NB4 (cell line): Measurements from ENCODE around the gene PAK6.

ENCODE experiments used
- DNase-seq: peaks from one replicate; pipeline ENCODE4 v3.0.0; 2010; ENCODE audit warnings: low read depth
- H3K4me3 ChIP-seq: one replicate; pipeline ENCODE4 v1.5.1; 2011; ENCODE audit warnings: mild to moderate bottlenecking, low read depth, low read length, moderate library complexity
- MYC ChIP-seq: IDR thresholded peaks from 2 replicates; pipeline ENCODE4 v1.6.1; 2011; ENCODE audit warnings: low read depth, low read length
- POLR2A ChIP-seq: IDR thresholded peaks from 2 replicates; pipeline ENCODE4 v1.6.1; 2011; ENCODE audit warnings: mild to moderate bottlenecking; ENCODE audit not compliant: insufficient read length; ENCODE audit errors: extremely low read depth
- TF ChIP-seq, protein P1 (sequence below): IDR thresholded peaks from one replicate; pipeline ENCODE4 v1.5.1; 2012; ENCODE audit warnings: low read depth, low read length
- TF ChIP-seq, protein P2 (sequence below): IDR thresholded peaks from 2 replicates; pipeline ENCODE4 v1.6.1; 2011; ENCODE audit warnings: low read depth, low read length

The PAK6 gene

DNA sequence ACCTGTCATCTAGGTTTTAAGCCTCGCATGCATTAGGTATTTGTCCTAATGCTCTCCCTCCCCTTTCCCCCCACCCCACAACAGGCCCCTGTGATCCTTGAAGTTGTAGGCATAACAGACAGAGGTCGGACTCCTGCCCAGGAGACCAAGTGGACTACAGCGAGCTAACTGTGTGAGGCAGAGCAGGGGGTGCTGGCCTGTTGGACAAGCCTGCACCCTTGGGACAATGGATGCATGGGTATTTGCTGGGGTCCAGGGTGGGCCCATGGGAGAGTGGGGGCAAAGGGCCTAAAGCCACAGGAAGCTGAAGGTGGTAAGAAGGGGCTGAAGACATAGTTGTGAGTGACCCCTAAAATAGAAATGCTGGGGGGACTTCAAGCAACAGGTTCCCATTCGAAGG, 66.4 kb downstream of the PAK6 start:
- H3K4me3 ChIP-seq = no peak overlapping the region
- DNase-seq = no peak
- TF ChIP-seq, protein P1, sequence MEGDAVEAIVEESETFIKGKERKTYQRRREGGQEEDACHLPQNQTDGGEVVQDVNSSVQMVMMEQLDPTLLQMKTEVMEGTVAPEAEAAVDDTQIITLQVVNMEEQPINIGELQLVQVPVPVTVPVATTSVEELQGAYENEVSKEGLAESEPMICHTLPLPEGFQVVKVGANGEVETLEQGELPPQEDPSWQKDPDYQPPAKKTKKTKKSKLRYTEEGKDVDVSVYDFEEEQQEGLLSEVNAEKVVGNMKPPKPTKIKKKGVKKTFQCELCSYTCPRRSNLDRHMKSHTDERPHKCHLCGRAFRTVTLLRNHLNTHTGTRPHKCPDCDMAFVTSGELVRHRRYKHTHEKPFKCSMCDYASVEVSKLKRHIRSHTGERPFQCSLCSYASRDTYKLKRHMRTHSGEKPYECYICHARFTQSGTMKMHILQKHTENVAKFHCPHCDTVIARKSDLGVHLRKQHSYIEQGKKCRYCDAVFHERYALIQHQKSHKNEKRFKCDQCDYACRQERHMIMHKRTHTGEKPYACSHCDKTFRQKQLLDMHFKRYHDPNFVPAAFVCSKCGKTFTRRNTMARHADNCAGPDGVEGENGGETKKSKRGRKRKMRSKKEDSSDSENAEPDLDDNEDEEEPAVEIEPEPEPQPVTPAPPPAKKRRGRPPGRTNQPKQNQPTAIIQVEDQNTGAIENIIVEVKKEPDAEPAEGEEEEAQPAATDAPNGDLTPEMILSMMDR = no peak
- TF ChIP-seq, protein P2, sequence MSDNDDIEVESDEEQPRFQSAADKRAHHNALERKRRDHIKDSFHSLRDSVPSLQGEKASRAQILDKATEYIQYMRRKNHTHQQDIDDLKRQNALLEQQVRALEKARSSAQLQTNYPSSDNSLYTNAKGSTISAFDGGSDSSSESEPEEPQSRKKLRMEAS = no peak
- no peak for TF ChIP-seq MYC
- no peak for TF ChIP-seq POLR2A

DNA sequence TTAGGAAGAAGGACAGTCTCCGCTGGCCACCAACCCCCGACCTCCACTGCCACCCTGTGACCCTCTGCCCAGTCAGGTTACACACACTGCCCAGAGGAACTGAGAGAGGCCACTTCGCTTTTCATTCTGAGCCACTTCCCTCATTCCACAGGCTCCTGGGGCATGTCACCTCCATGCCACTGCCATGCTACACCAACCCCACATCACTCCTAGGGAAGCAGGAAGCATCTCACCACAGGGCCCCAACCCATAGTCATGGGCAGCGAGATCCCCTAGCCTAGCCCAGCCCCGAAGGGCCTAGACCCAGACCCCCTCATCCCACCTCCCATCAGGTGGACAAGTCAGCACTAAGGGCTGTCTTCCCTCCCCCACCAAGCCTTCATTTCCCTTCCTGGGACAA, 67.5 kb downstream of the PAK6 start:
- DNase-seq = no peak
- peak overlapping the region; percentile 58 for H3K4me3 ChIP-seq
- TF ChIP-seq, protein P2 = no peak
- TF ChIP-seq, protein P1 = no peak
- TF ChIP-seq POLR2A (no peak), MYC (no peak)

DNA sequence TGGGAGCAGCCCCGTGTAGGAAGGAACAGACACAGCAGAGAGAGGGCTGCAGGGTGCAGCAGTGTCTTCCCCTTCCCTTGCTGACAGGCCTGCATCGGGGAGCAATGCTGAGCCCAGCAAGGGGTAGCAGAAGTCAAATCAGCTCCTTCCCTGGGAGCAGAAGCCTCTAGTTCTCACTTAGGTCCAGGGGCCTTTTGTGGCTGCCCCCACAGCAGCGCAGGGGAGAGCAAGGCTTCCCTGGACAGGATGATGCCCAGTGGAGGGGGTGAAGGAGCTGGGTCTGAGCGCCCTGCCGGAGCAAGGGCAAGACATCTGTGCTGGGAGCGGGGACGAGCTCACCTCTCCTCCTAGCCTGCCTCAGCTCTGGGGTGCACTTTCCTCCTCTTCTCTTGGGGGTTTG, 68.0 kb downstream of the PAK6 start:
- DNase-seq = peak; percentile 49
- H3K4me3 ChIP-seq = peak overlapping the region; percentile 58
- TF ChIP-seq POLR2A = no peak

DNA sequence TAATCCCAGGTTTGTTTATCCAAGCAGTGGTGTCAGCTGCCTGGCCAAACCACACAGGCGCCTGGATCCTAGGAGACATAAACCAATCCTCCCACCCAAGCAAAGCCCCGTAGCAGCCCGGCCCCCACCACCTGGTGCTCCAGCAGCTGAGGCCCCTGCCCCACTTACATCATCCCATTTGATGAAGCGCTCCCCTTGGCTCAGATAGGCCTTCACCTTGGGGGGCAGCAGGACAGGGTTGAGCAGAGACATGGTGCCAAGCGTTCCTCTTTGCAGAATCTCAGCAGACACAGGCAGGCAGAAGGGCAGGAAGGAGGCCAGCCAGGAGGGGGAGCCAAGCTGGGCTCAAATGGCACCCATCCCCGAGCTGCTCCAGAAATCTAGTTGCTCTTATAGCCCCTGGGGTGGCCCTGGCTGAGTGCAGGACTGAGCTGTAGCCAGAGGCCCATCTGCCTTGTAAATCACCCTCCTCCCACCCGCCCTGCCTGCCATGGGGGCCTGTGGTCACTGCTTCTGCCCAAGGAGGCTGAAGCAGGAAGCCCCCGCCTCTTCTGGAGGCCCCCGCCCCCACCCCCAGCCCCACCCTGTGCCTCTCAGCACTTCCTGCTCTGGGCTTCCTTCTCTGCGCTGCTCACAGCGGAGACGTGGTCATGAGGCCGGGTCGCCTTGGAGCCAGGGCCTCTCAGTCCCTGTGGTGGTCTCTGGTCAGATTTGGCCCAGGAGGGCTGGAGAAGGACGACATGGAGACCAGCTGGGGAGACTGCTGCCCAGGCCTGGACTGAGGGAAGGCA, 68.8 kb downstream of the PAK6 start, which contains the start of gene PLCB2:
Gene PLCB2 (minus strand): TSS at position 515 of the 791 bp plus-strand sequence. CDS start 263 bp downstream, at position 252.
- H3K4me3 ChIP-seq = peak within 1 kb of the TSS; percentile 76
- peak; percentile 47; the same call in 1 of the 2 replicates for TF ChIP-seq MYC
- peak; percentile 77 for TF ChIP-seq POLR2A
- TF ChIP-seq, protein P1 = peak; percentile 61
- TF ChIP-seq, protein P2 = peak; percentile 48; the same call in 1 of the 2 replicates
- peak; percentile 96 for DNase-seq

DNA sequence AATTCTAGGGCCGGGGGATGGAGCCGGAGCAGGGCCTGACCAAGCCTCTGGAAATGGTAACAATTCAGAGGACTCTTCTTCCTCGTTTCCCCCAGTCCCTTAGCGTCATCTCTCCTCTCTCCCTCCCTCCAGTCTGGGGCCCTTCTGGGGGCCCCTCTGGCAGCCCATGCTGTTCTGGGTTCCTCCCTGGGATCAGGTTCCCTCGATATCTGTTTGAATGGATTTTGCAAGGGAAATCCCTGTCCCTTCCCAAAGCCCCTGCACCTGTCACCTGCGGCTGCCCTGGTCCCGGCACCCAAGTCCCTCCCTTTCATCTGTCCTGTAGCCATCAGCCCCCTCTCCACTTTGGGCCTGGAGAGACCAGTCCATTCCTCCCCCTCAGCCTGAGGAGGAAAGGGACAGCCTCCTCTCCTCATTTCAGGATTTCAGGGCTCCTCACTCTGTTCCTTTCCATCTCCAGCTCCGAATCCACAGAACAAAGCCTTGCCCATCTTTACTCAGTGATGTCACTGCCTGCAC, 70.5 kb downstream of the PAK6 start:
- no peak for DNase-seq
- no peak overlapping the region for H3K4me3 ChIP-seq
- TF ChIP-seq, protein P2 = no peak
- TF ChIP-seq POLR2A = no peak
- TF ChIP-seq MYC = no peak
- TF ChIP-seq, protein P1 = no peak

DNA sequence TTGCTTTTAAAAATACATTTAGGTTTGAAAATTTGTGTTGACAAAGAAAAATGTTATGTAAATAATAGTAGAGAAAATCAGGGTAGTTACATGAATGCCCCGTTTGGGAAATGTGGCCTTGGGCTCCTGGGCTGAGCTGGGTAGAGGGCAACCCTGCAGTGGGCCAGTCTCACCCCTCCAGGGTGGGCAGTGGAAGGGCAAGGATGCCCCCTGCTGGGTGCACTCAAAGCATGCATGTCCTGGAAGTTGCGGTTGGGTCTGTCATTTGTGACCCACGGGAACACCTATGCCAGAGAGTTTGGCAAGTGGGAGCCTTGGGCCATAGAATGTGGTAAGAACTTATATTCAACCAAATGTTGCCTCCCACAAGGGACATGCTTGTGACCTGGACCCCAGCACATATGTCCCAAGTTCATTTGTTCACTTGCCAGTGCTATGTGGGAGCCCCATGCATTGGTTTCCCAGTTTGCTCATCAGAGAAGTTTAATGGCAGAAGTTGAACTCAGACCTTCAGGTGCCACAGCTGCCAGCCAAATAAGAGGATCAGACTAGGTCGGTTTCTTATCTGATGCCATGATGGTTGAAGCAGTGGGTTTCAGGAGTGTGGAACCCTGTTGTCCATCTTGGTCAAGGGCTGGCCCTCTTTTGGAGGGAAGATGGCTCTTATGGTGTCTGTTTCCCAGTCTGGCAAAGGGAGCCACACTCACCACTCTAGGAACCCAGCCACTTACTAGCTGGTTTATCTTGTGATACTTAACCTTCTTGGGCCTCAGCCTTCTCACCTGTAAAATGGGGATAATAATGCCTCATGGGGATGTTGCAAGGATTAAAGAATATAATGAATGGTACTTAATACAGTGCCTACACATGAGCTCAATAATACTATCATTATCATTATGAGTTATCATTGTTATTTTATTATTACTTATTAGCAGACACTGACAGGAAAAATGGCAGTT, 71.4 kb downstream of the PAK6 start:
- DNase-seq = peak; percentile 84
- H3K4me3 ChIP-seq = no peak overlapping the region
- TF ChIP-seq POLR2A (no peak), MYC (peak; percentile 82)
- TF ChIP-seq, protein P2 = peak; percentile 81
- TF ChIP-seq, protein P1 = peak; percentile 83
